GM12878 (cell line): ENCODE results near the gene SLC2A4RG. TPM values are rescaled to one million over a fixed set of nuclear protein-coding genes. Genes with fewer than 3 reads are reported as not detected.
A peak's percentile ranks its signal among the peaks of the same experiment; 100 is the strongest.

Experiments used
- BACH1 ChIP-seq: fragments of 450-650 bp; IDR thresholded peaks from 2 replicates; pipeline ENCODE4 v1.6.1; 2017; ENCODE audit warnings: mild to moderate bottlenecking, borderline replicate concordance
- BCL3 ChIP-seq: IDR thresholded peaks from 2 replicates; pipeline ENCODE4 v1.6.1; 2011; ENCODE audit warnings: borderline replicate concordance, low read depth, mild to moderate bottlenecking, moderate library complexity, low read length; ENCODE audit not compliant: insufficient read depth, poor library complexity, severe bottlenecking
- BCLAF1 ChIP-seq: fragments of 450-650 bp; IDR thresholded peaks from 2 replicates; pipeline ENCODE4 v1.6.1; 2017; ENCODE audit warnings: antibody characterized with exemption, mild to moderate bottlenecking, moderate library complexity
- BRCA1 ChIP-seq: IDR thresholded peaks from 2 replicates; pipeline ENCODE4 v1.6.1; 2011; ENCODE audit warnings: low read depth, low read length, improper control_type of control experiment
- CREB1 ChIP-seq: IDR thresholded peaks from 2 replicates; pipeline ENCODE4 v1.6.1; 2012; ENCODE audit warnings: low read depth, mild to moderate bottlenecking, inconsistent platforms
- FOXK2 ChIP-seq: fragments of 450-650 bp; IDR thresholded peaks from 2 replicates; pipeline ENCODE4 v1.6.1; 2017; ENCODE audit warnings: mild to moderate bottlenecking, moderate library complexity
- IRF4 ChIP-seq: IDR thresholded peaks from 2 replicates; pipeline ENCODE4 v1.6.1; 2011; ENCODE audit warnings: low read depth, low read length
- LARP7 ChIP-seq: fragments of 450-650 bp; IDR thresholded peaks from 2 replicates; pipeline ENCODE4 v1.6.1; 2017; ENCODE audit warnings: mild to moderate bottlenecking
- MEF2A ChIP-seq: IDR thresholded peaks from 2 replicates; pipeline ENCODE4 v1.6.1; 2011; ENCODE audit warnings: low read depth, mild to moderate bottlenecking, low read length, moderate library complexity; ENCODE audit not compliant: insufficient read depth
- MTA2 ChIP-seq: fragments of 450-650 bp; IDR thresholded peaks from 2 replicates; pipeline ENCODE4 v1.6.1; 2016; ENCODE audit warnings: low read depth, mild to moderate bottlenecking, moderate library complexity
- MTA3 ChIP-seq: IDR thresholded peaks from 2 replicates; pipeline ENCODE4 v1.6.1; 2012; ENCODE audit warnings: low read length, inconsistent platforms, borderline replicate concordance
- MYC ChIP-seq: IDR thresholded peaks from 2 replicates; pipeline ENCODE4 v1.6.1; 2011; ENCODE audit warnings: mild to moderate bottlenecking, low read length, moderate library complexity, inconsistent platforms; ENCODE audit not compliant: insufficient read depth, insufficient replicate concordance, insufficient read length, severe bottlenecking
- NFYA ChIP-seq: IDR thresholded peaks from 2 replicates; pipeline ENCODE4 v1.6.1; 2011; ENCODE audit warnings: low read depth, mild to moderate bottlenecking, low read length, improper control_type of control experiment, borderline replicate concordance
- POLR2AphosphoS5 ChIP-seq: IDR thresholded peaks from 2 replicates; pipeline ENCODE4 v1.6.1; 2011; ENCODE audit warnings: mild to moderate bottlenecking, low read length, inconsistent platforms
- SIX5 ChIP-seq: IDR thresholded peaks from 2 replicates; pipeline ENCODE4 v1.6.1; 2011; ENCODE audit warnings: mild to moderate bottlenecking, low read depth, low read length, moderate library complexity; ENCODE audit not compliant: severe bottlenecking
- STAT1 ChIP-seq: fragments of 450-650 bp; conservative IDR thresholded peaks from 2 replicates; pipeline ENCODE4 v1.6.1; 2014; ENCODE audit warnings: antibody characterized with exemption, mild to moderate bottlenecking
- ZNF274 ChIP-seq: IDR thresholded peaks from one replicate; pipeline ENCODE4 v1.8.0; 2011; ENCODE audit not compliant: insufficient read length, insufficient read depth
- polyA plus RNA-seq, 11 experiments: library from polyadenylated mRNA; depleted of rRNA in 4 of 11; unstranded in 6 of 11; stranded (reverse) in 5 of 11; fragments of >200 nt; fragmentation: Nextera tagmentation in 4 of 11; fragmentation: Illumina TruSeq in 1 of 11; extraction: Ambion mirVana in 4 of 11; extraction: Trizol in 1 of 11; gene quantifications; 1 replicate in 1 of 11; 2 replicates in 10 of 11; pipeline versions ENCODE4 v1.2.1 to v1.2.3, GENCODE V29; 2011 to 2016; ENCODE audit warnings: inconsistent platforms in 2 of 11, missing spikeins in 2 of 11, low read depth in 1 of 11
- total RNA-seq, 4 experiments: library from RNA; depleted of rRNA in 3 of 4; stranded (reverse); fragments of >200 nt in 3 of 4; fragmentation: Illumina TruSeq in 1 of 4; extraction: Trizol in 1 of 4; gene quantifications; 2 replicates each; pipeline versions ENCODE4 v1.2.1 to v1.2.3, GENCODE V29; 2013 to 2021
- TF ChIP-seq, protein P1 (sequence below): IDR thresholded peaks from 2 replicates; pipeline ENCODE4 v1.6.1; 2011; ENCODE audit warnings: low read depth, mild to moderate bottlenecking, low read length, moderate library complexity, borderline replicate concordance; ENCODE audit errors: extremely low read depth
- TF ChIP-seq, protein P2 (sequence below): fragments of 450-650 bp; IDR thresholded peaks from 2 replicates; pipeline ENCODE4 v1.6.1; 2017; ENCODE audit warnings: mild to moderate bottlenecking, moderate library complexity

Gene SLC2A4RG
- total and polyA plus RNA-seq, 10 of the 15 experiments (the other 5 are each of a cell fraction or from before 2014, with no cell fraction given), result 0.34 to 65.9 (median 13.3) TPM

DNA sequence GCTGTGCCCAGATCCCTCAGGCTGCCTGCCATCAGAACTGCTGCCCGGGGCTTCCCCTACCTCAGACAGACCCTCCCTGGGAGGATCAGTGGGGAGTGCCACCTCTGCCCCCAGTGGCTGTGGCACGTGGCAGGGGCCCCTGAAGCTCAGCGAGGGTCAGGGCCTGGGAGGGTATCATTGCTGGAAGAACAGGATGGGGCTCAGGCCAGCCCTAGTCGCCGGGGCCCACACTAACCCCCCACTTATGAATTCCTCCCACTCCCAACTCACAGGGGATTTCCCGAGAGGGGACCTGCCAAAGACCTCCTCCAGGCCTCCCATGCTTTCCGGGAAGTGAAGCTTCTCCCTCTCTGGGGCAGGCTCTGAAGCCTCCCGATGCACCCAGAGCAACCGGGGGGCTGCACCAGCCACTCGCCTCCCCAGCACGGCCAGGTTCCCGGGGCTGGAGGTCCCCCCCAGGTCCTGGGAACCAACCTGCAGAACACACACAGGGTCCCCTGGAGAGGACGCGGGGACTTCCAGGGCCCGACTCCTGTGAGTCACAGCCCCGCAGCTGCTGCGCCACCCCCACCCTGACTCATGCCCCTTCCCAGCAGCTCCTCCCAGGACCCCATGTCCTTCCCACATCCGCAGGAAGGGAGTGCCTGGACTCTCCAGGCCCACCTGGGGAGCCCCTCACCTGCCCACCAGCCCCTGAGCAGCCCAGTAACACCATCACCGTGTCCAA is 40.7 kb upstream of the SLC2A4RG start (continued):
- TF ChIP-seq, protein P1, sequence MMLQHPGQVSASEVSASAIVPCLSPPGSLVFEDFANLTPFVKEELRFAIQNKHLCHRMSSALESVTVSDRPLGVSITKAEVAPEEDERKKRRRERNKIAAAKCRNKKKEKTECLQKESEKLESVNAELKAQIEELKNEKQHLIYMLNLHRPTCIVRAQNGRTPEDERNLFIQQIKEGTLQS, result no peak
- no peak for TF ChIP-seq FOXK2
- no peak for TF ChIP-seq BRCA1
- no peak for TF ChIP-seq IRF4
- TF ChIP-seq BACH1, result no peak
- no peak for TF ChIP-seq BCLAF1
- TF ChIP-seq BCL3, result peak; percentile 79
- TF ChIP-seq SIX5, result no peak
- no peak for TF ChIP-seq ZNF274
- no peak for TF ChIP-seq POLR2AphosphoS5
- no peak for TF ChIP-seq LARP7
- TF ChIP-seq, protein P2, sequence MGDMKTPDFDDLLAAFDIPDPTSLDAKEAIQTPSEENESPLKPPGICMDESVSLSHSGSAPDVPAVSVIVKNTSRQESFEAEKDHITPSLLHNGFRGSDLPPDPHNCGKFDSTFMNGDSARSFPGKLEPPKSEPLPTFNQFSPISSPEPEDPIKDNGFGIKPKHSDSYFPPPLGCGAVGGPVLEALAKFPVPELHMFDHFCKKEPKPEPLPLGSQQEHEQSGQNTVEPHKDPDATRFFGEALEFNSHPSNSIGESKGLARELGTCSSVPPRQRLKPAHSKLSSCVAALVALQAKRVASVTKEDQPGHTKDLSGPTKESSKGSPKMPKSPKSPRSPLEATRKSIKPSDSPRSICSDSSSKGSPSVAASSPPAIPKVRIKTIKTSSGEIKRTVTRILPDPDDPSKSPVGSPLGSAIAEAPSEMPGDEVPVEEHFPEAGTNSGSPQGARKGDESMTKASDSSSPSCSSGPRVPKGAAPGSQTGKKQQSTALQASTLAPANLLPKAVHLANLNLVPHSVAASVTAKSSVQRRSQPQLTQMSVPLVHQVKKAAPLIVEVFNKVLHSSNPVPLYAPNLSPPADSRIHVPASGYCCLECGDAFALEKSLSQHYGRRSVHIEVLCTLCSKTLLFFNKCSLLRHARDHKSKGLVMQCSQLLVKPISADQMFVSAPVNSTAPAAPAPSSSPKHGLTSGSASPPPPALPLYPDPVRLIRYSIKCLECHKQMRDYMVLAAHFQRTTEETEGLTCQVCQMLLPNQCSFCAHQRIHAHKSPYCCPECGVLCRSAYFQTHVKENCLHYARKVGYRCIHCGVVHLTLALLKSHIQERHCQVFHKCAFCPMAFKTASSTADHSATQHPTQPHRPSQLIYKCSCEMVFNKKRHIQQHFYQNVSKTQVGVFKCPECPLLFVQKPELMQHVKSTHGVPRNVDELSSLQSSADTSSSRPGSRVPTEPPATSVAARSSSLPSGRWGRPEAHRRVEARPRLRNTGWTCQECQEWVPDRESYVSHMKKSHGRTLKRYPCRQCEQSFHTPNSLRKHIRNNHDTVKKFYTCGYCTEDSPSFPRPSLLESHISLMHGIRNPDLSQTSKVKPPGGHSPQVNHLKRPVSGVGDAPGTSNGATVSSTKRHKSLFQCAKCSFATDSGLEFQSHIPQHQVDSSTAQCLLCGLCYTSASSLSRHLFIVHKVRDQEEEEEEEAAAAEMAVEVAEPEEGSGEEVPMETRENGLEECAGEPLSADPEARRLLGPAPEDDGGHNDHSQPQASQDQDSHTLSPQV, result no peak
- TF ChIP-seq CREB1, result no peak
- no peak for TF ChIP-seq NFYA
- 0 out of 2 replicates have a peak, but pooled peaks have one; percentile 38 for TF ChIP-seq MTA3
- TF ChIP-seq MYC, result no peak
- no peak for TF ChIP-seq MTA2
- no peak for TF ChIP-seq STAT1
- no peak for TF ChIP-seq MEF2A
